Endothelial cell of hepatic sinusoid (primary cell): ENCODE data around the gene ZCCHC24.

Experiments
- in situ Hi-C: cut with HindIII; loops from 2 replicates; pipeline ENCODE4 v1.10.0; 2017; ENCODE audit warnings: low sequenced_read_pairs

Gene ZCCHC24

DNA sequence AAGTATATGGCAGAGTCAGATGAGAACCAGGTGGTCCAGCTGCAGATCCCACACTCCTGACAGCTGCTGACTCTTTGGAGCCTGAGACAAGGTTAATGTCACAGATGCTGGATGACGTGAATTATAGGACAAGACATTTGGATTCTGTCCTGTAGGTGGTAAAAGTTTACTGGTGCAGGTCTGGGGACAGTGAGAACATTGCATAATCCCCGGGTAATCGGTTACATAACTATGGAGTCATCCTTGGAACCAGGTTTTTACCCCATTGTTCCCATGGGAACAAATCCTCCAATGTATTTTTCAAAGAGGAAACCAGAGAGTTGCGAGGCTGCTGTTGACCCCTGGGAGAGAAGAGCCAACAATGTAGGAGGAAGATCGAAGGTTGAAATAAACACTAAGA is 27.5 kb upstream of the ZCCHC24 start:
- in situ Hi-C loops: loop anchor here (25.0 kb wide), 1 partner anchor 236 kb away; no protein-coding TSS in a partner anchor

DNA sequence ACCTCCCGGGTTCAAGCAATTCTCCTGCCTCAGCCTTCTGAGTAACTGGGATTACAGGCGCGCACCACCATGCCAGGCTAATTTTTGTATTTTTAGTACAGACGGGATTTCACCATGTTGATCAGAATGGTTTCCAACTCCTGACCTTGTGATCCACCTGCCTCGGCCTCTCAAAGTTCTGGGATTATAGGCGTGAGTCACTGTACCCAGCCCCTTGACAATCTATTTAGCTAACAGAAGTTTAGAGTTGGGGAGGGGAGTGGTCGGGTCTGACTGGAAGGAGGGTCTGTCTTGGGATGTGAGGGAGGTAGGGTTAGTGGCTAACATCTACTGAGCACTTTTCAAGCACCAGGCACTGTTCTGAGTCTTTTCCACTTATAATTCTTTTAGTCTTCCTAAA is 27.0 kb upstream of the ZCCHC24 start:
- in situ Hi-C loops: loop anchor here (25.0 kb wide), 1 partner anchor 235 kb away; no protein-coding TSS in a partner anchor

DNA sequence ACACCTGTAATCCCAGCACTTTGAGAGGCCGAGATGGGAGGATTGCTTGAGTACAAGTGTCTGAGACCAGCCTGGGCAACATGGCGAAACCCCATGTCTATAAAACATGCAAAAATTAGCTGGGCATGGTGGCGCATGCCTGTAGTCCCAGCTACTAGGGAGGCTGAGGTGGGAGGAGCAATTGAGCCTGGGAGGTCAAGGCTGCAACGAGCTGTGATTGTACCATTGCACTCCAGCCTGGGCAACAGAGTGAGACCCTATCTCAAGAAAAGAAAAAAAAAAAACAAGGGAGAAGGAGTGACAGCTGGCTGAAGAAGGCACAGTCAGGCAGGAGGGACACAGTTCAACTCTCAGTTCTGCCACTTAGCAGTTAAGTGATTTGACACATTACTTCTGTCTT is 26.4 kb upstream of the ZCCHC24 start:
- in situ Hi-C loops: loop anchor here (25.0 kb wide), 1 partner anchor 234 kb away; no protein-coding TSS in a partner anchor

DNA sequence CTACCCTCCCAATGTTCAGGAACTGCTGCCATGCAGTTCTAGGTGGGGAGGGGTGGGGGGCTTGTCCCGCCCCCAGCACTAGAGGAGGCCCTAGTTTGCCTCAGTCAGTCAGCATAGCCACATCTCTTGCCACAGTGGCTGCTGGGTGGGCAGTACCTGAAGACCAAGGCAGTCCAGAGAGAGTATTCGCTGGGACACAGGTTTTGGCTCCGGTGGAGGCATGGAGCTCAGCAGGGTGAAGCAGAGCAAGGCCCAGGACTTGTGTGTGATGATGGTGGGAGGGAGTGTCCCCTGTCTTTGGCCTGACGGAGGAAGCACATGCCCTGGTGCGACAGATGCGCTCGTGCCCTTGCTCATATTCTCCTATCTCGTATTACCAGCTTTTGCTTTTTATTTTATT is 24.7 kb upstream of the ZCCHC24 start:
- in situ Hi-C loops: loop anchor here (25.0 kb wide), 1 partner anchor 233 kb away; no protein-coding TSS in a partner anchor

DNA sequence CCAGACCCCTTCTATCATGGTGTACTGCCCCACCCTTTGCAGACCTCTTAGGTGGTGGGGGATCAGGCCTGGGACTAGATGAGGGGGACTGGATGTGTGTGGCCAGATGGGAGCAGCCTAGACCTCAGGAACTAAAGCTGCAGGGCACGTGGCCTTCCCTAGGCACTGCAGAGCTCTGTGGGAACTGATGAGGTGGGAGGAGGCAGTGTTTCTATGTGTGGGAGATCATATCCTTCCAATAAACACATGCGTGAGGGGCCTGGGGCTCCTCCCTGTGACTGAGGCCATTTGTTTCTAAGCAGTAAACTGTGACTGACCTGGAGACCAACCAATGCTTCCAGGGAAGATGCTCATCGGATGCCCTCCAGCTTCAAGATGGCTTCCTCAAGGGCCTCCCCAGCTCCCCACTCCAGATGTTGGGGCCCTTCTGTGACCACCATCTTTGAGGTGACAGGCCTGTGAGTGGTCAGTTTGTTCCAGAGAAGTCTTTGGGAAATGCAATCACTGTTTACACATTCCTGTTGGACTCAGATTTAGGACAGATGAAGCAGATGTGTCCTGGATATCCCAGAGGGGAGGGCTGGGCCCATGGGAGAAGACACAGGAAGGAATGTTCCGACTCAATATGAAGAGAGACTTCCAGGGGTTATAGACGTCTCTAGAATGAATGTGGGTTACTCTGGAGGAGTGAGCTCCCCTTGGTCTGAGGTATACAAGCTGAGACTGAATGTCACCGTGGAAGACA is 23.6 kb upstream of the ZCCHC24 start:
- in situ Hi-C loops: loop anchor here (25.0 kb wide), 1 partner anchor 232 kb away; no protein-coding TSS in a partner anchor

DNA sequence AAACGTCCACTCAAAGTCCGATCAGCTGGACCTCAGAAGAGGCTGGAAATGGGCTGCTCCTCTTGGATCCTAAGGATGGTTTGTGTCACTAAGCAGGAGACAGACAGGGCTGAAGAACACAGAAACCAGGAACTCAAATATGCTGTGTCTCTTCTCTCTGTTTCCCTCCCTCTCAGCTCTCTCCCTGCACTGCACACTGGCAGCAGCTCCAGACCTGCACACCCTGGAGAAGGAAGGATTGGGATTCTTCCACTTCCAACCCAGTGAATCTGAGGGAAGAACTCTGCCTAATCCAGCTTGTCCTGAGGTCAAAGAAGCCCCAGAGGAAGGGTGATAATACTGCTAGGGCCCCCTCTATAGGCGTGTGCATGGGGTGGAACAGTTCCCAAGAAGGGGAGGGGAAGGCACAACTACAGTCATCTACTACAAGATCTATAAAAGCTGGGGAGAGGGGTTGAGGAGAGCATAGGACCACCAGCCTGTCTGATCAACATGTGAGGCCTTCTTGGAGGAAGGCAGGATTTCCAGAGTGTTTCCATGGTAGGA is 22.7 kb upstream of the ZCCHC24 start:
- in situ Hi-C loops: loop anchor here (25.0 kb wide), 1 partner anchor 231 kb away; no protein-coding TSS in a partner anchor

DNA sequence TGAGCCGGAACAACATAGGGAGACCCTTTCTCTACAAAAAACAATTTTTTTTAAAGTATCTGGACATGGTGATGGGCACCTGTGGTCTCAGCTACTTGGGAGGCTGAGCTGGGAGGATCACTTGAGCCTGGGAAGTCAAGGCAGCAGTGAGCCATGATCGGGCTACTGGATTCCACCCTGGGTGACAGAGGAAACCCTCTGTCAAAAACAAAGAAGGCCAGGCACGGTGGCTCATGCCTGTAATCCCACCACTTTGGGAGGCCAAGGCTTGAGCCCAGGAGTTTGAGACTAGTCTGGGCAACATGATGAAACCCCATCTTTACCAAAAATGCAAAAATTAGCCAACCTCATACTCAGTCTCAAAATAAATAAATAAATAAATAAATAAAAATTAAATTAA is 19.9 kb upstream of the ZCCHC24 start:
- in situ Hi-C loops: loop anchor here (25.0 kb wide), 1 partner anchor 228 kb away; no protein-coding TSS in a partner anchor

DNA sequence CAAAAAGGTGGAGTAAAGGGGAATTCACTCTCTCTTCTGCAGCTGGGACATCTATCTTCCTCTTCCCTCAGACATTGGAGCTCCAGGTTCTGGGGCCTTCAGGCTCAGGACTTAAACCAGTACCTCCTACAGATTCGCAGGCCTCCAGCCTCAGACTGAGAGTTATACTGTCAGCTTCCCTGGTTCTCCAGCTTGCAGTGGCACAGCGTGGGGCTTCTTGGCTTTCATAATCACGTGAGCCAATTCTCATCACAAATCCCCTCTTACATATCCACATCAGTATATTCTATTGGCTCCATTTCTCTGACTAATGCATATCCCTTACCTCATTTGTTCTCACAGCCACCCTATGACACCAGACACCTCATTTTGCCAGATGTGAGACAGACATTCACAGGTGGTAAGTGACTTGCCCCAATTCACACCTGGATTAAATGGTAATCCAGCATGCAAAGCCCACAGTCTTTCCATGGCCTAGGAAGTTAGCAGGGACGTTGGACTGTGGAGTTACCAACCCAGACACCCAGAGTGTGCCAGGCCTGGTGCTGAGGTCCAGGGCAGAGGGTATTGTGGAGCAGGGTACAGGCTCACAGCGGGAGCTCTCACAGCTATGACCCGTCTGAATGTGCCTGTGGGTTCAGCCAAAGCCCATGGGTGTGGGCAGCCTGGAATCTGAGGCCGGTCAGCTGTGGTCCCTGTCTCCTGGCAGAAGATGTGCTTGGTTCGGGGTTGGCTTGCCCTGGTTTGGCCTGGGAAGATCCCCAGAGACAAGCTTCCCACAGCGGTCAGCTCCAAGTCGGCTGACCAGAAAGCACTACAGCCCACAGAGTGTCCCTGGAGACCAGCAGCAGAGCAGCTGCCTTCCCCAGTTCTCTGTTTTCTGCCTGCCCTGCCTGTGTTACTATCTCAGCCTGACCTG is 18.4 kb upstream of the ZCCHC24 start:
- in situ Hi-C loops: loop anchor here (5.0 to 25.0 kb wide), 2 partner anchors 92 to 227 kb away; no protein-coding TSS in a partner anchor

DNA sequence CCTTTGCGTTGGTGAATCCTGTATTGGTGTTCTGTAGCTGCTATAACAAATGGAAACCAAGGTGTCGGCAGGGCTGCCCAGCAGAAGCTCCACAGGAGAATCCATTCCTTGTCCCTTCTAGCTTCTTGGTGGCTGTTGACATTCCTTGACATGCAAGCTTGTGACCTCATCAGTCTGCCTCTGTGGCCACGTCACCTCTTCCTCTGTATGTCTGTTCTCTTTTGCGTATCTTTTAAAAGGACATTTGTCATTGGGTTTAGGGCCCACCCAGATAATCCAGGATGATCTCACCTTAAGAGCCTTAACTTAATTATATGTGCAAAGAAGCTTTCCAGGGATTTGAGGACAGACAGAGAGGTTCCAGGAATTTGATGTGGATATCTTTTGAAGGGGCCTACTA is 15.3 kb upstream of the ZCCHC24 start:
- in situ Hi-C loops: loop anchor here (5.0 to 25.0 kb wide), 2 partner anchors 88 to 223 kb away; no protein-coding TSS in a partner anchor

DNA sequence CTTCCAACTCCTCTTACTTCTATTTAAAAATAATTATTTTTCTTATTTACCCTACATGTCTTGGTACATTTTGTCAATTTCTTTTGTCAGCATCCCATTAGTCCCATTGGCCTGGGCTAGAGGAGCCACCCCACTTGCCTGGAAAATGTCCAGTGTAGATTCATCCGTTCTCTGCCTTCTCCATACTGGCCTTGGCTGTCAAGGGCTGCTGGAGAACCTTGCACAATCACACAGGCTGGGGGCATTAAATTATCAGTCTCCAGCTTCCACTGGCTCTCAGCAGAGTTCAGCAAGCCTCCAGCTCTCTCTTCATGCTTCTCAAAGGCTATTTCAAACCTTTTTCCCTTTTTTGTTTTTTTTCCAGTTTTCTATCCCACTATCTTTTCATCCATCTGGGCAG is 13.8 kb upstream of the ZCCHC24 start:
- in situ Hi-C loops: loop anchor here (5.0 to 25.0 kb wide), 2 partner anchors 57 to 222 kb away; no protein-coding TSS in a partner anchor

DNA sequence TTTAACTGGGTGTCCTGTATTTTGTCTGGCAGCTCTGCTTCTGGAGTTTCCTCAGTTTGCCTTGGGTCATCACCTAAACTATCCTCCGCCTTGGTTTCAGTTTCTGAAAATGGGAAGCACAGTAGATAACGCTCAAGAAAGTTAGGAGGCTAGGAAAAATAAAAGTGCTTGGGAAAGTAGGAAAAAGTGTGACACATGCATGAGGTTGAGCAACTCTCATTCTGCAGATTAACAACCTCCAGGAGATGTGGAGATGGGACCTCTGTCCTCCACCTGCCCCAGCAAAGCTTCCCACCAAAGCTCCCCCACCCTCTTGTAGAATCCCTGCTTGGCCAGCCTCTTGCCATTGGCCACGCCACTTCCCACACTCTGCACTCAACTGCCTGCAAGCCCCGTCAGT is 13.1 kb upstream of the ZCCHC24 start:
- in situ Hi-C loops: loop anchor here (5.0 to 25.0 kb wide), 2 partner anchors 56 to 221 kb away; no protein-coding TSS in a partner anchor

DNA sequence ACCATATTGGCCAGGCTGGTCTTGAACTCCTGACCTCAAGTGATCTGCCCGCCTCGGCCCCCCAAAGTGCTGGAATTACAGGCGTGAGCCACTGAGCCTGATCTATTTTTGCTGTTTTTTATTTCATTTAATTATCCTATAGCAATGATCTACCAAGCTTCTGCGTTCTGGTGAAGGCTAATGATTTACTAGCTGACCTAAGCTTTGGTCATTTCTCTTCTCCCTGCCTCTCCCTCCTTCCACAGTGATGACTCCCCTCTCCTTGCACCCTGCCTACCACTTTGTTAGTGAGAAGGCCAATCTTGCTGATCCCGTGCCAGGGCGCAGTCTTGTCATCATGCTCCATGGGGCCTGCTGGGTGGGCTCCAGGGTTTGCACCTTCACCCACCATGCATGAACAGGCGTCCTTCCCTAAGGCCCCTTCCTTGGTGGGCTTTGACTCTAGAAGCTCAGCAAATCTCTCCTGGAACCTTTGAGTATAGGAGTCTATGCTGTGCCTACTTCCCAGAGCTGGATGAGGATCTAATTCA is 11.9 kb upstream of the ZCCHC24 start:
- in situ Hi-C loops: loop anchor here (5.0 to 25.0 kb wide), 2 partner anchors 55 to 220 kb away; no protein-coding TSS in a partner anchor

DNA sequence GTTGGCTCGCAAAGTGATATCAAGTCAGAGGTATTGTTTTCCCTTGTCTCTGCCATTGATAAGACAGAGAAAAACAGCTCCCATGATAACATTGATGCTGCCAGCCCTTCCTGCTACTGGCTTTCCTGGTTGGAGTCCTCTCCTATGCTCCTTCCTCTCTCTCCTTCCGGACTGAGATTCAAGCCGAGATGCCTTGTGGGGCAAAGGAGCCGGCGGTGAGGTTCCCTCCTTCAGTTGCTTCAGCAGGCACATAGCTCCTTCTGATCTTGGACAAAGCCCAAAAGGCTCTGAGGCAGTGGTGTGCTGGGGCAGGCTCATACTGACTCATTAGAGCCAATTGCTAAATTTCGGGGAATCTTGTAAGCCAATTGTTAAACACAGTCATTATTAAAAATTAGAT is 8.8 kb upstream of the ZCCHC24 start:
- in situ Hi-C loops: loop anchor here (25.0 kb wide), 1 partner anchor 217 kb away; no protein-coding TSS in a partner anchor

DNA sequence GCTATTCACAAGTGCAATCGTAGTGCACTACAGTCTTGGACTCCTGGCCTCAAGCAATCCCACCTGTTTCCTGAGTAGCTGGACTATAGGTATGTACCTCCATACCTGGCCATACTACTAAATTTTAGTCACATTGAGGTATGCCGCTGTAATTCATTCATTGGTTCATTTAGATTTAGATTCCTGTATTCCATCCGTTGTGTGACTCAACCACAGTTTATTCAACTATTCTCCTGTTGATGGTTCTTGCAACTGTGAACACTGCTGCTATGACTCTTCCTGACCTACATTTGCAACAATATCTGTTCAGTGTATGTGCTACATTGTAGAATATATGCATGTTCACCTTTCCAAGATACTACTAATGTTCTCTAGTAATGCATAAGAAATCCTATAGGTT is 8.0 kb upstream of the ZCCHC24 start:
- in situ Hi-C loops: loop anchor here (25.0 kb wide), 1 partner anchor 216 kb away; no protein-coding TSS in a partner anchor

DNA sequence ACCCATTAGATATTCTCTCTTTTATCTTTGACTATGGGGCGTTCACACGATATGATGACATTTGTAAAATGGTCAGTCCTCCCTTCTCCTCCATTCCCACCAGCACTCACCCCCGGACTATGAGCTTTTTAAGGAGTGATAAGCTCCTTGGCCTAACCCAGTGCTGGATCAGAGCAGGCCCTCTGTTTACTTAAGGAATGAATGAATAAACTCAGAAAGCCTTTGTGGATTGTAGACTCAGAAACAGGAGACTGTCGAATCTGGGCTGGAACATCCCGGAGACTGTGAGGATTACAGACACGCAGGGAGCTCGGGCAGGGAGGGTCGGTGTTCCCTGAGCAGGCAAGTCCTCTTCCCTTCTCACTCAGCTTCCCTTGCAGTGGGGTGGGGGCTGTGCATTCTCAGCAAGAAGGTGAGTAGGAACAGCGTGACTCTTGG is 6.8 kb upstream of the ZCCHC24 start:
- in situ Hi-C loops: loop anchor here (25.0 kb wide), 1 partner anchor 215 kb away; no protein-coding TSS in a partner anchor

DNA sequence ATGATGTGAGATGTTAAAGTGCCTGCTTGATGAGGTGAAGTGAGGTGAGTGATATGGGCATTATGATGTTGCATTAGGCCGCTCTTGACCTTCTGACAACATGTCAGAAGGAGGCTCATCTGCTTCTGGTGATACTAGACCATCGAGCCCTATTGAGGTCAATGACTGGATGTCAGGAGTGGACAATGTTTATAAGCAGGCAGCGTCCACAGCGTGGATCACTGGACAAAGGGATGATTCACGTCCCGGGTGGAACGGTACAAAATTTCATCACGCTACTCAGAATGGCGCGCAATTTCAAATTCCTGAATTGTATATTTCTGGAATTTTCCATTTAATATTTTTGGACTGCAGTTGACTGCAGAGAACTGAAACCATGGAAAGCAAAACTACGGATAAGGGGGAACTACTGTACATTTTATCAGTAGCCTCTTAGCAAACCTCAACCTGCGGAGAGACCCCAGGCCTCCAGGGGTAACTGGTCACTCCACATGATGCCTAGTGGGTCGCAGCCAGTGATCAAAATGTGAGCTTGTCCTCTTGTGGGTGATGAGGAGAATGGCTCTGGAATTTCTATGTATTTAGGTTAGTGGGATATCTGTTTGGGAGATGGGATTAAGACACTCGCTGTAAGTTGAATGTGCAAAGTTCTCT is 5.7 kb upstream of the ZCCHC24 start:
- in situ Hi-C loops: loop anchor here (25.0 kb wide), 1 partner anchor 214 kb away; no protein-coding TSS in a partner anchor

DNA sequence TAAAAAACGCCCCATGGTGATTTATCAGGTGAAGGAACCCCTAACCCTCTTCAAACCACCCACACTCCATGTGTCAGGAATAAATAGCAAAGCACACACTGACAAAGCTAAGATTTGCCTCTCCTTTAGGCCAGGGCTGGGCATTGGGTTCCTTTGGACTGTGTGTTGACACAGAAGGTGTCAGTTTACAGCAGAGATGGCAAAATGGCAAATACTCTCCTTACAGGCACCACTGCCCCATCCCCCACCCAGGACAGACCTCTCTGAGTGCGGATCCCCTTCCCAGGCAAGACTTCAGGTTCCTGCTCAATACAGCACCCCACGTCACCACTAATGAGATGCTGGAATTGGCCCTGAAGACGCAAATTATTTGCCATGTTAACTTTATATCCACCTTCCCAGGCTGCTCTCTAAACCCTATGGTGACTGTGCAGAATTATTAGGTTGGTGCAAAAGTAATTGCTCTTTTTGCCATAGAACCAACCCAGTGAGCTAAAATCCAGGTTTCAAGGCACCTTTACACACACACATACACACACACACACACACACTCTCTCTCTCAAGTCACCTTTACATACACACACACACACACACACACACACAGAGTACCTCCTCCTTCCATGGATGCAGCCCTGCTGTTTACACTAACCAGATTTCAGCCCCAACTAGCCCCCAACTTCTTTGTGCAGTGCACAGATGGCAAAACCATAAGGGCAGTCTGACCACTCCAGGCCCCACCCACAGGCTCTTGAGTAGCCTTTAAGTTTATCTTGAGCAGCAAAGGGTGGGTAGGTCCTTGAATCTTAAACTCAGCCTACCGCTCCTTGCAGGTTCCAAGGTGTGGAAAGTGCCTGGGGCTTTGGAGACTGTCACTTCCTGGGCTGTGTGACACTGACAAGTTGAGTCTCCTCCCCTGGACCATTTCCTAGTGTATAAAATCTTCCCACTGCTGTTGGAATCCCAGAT is 4.0 kb upstream of the ZCCHC24 start:
- in situ Hi-C loops: loop anchor here (25.0 kb wide), 1 partner anchor 212 kb away; no protein-coding TSS in a partner anchor

DNA sequence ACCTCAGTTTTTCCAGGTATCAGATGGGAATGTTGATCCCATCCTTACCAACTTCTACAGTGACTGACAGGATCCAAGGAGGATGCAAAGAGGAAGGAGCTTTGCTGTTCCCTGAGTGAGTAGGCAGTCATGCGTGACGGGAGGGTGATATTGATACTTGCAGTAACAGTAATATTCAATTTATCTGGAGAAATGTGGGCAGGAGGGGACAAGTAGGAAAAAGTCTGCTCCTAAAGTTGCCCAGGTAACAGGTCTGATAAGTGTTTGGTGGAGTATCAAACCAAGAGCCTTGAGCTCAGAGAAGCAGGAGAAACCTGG is 3.3 kb upstream of the ZCCHC24 start:
- in situ Hi-C loops: no loop called here
